HepG2 (cell line): Measurements from ENCODE around the gene ACAP3. TPM values are rescaled to one million over a fixed set of nuclear protein-coding genes. Genes with fewer than 3 reads are reported as not detected.

ENCODE experiments used
- ARID4A ChIP-seq: sonication (generic); formaldehyde crosslinking; IDR thresholded peaks from 2 replicates; pipeline ENCODE4 v1.5.0; 2020; ENCODE audit warnings: mild to moderate bottlenecking, missing genetic modification reagents, borderline replicate concordance
- HNF4A ChIP-seq: sonication (generic); formaldehyde crosslinking; IDR thresholded peaks from 2 replicates; pipeline ENCODE4 v1.4.0; 2020; ENCODE audit warnings: missing genetic modification reagents
- HNF4G ChIP-seq, 2 experiments: sonication (generic) in 1 of 2; formaldehyde crosslinking in 1 of 2; IDR thresholded peaks; 2 replicates each; pipeline versions ENCODE4 v1.4.0 to v1.6.1; 2011 to 2020; ENCODE audit warnings: borderline replicate concordance in 2 of 2, low read depth in 2 of 2, mild to moderate bottlenecking in 2 of 2, low read length in 1 of 2, missing genetic modification reagents in 1 of 2, moderate library complexity in 1 of 2
- KDM2A ChIP-seq: sonication (generic); formaldehyde crosslinking; IDR thresholded peaks from 2 replicates; pipeline ENCODE4 v1.4.0; 2020; ENCODE audit warnings: low read depth, missing genetic modification reagents, borderline replicate concordance
- MEIS2 ChIP-seq: sonication (generic); formaldehyde crosslinking; IDR thresholded peaks from 2 replicates; pipeline ENCODE4 v1.9.0; 2021; ENCODE audit warnings: mild to moderate bottlenecking, missing genetic modification reagents
- NKX3-1 ChIP-seq: sonication (generic); formaldehyde crosslinking; IDR thresholded peaks from 2 replicates; pipeline ENCODE4 v1.5.0; 2020; ENCODE audit warnings: missing genetic modification reagents
- NR1H2 ChIP-seq: sonication (generic); formaldehyde crosslinking; IDR thresholded peaks from 2 replicates; pipeline ENCODE4 v1.8.1; 2022; ENCODE audit warnings: low read depth, missing genetic modification reagents, borderline replicate concordance
- PATZ1 ChIP-seq: sonication (generic); formaldehyde crosslinking; IDR thresholded peaks from 2 replicates; pipeline ENCODE4 v1.4.0; 2020; ENCODE audit warnings: missing genetic modification reagents
- TBX2 ChIP-seq: sonication (generic); formaldehyde crosslinking; IDR thresholded peaks from 2 replicates; pipeline ENCODE4 v1.5.0; 2020; ENCODE audit warnings: missing genetic modification reagents, mild to moderate bottlenecking, borderline replicate concordance
- ZFY ChIP-seq: sonication (generic); formaldehyde crosslinking; IDR thresholded peaks from 2 replicates; pipeline ENCODE4 v1.4.0; 2020; ENCODE audit warnings: missing genetic modification reagents
- ZIK1 ChIP-seq: sonication (generic); formaldehyde crosslinking; IDR thresholded peaks from 2 replicates; pipeline ENCODE4 v1.5.0; 2020; ENCODE audit warnings: mild to moderate bottlenecking, low read depth, missing genetic modification reagents, borderline replicate concordance
- ZNF530 ChIP-seq: sonication (generic); formaldehyde crosslinking; IDR thresholded peaks from 2 replicates; pipeline ENCODE4 v1.5.0; 2020; ENCODE audit warnings: low read depth, mild to moderate bottlenecking, missing genetic modification reagents
- ZNF550 ChIP-seq: sonication (generic); formaldehyde crosslinking; IDR thresholded peaks from 2 replicates; pipeline ENCODE4 v1.4.0; 2020; ENCODE audit warnings: mild to moderate bottlenecking, missing genetic modification reagents, borderline replicate concordance
- ZNF629 ChIP-seq: sonication (generic); formaldehyde crosslinking; conservative IDR thresholded peaks from 2 replicates; pipeline ENCODE4 v1.5.0; 2020; ENCODE audit warnings: missing genetic modification reagents
- ZNF704 ChIP-seq: sonication (generic); formaldehyde crosslinking; IDR thresholded peaks from 2 replicates; pipeline ENCODE4 v1.8.1; 2023; ENCODE audit warnings: mild to moderate bottlenecking, inconsistent platforms, moderate library complexity, missing genetic modification reagents, borderline replicate concordance
- ZNF773 ChIP-seq: sonication (generic); formaldehyde crosslinking; IDR thresholded peaks from 2 replicates; pipeline ENCODE4 v1.4.0; 2020; ENCODE audit warnings: missing genetic modification reagents, borderline replicate concordance
- polyA plus RNA-seq, 8 experiments: library from polyadenylated mRNA; depleted of rRNA in 3 of 8; stranded (reverse) in 7 of 8; unstranded in 1 of 8; fragments of >200 nt; fragmentation: Illumina TruSeq in 4 of 8; extraction: Trizol in 4 of 8; gene quantifications; 2 replicates each; pipeline versions ENCODE4 v1.2.1 to v1.2.3, GENCODE V29; 2011 to 2016; ENCODE audit warnings: low read depth in 4 of 8, missing spikeins in 1 of 8, mixed read lengths in 1 of 8; ENCODE audit not compliant: insufficient read depth in 1 of 8
- total RNA-seq, 5 experiments: library from RNA; depleted of rRNA; stranded (reverse); fragments of >200 nt; fragmentation: Illumina TruSeq; extraction: Trizol; gene quantifications; 2 replicates each; pipeline ENCODE4 v1.2.3, GENCODE V29; 2016; ENCODE audit warnings: low read depth in 1 of 5
- TF ChIP-seq, protein P1 (sequence below): sonication (generic); formaldehyde crosslinking; IDR thresholded peaks from 2 replicates; pipeline ENCODE4 v1.4.0; 2020; ENCODE audit warnings: missing genetic modification reagents

ACAP3 gene
- total and polyA plus RNA-seq, 2 of the 13 experiments (the other 11 are each of a cell fraction or from before 2014, with no cell fraction given): 29.4 to 50.8 TPM

DNA sequence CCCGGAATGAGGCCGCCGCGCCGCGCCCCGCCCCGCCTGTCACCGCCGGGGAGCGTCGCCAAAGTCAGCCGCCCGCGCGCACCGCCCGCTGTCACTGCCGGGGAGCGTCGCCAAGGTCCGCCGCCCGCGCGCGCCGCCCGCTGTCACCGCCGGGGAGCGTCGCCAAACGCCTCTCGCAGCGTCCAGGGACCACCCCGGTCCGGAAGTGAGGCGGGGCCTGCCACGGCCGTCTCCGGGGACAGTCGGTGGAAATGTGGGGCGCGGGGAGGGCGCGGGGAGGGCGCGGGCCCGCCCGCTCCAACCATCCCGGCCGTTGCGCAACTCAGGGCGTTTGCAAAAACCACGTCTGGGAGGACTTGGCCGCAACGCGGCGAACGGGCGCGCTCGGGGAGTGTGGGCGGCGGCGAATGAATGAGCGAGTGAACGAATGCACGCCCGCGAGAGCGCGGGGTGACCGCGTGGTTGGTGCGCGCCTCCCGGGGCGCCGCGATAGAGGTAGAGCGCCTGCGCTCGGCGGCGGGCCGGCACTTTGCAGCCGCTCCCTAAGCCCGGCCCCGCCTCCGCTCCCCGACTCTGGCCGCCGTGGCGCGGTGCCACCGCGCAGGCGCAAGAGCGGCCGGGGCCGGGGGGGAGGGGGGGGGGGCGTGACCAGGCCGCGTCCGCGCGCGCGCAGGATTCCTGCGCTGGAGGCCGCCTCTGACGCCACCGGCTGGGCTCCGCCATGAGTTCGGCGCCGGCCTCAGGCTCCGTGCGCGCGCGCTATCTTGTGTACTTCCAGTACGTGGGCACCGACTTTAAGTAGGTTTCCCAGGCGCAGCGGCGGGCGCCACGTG is at the start of gene ACAP3, which contains the start of gene PUSL1 (continued):
- TF ChIP-seq TBX2 (CRISPR knock-in tag) (peak; percentile 11; the same call in 1 of the 2 replicates), PATZ1 (CRISPR knock-in tag) (peak; percentile 37), NKX3-1 (CRISPR knock-in tag) (0 out of 2 replicates have a peak, but pooled peaks have one; percentile 23), HNF4G (IDR thresholded peaks at IDR 0.05; ENCODE audit: borderline replicate concordance, low read depth, low read length) (peak; percentile 24; the same call in 1 of the 2 replicates), HNF4G (CRISPR knock-in tag; IDR thresholded peaks at IDR 0.05; ENCODE audit: borderline replicate concordance, low read depth) (no peak; the same call in 1 of the 2 replicates), ZNF704 (CRISPR knock-in tag) (no peak), ARID4A (CRISPR knock-in tag) (peak; percentile 85; the same call in 1 of the 2 replicates), ZNF773 (0 out of 2 replicates have a peak, but pooled peaks have one; percentile 36), KDM2A (peak; percentile 57; the same call in 1 of the 2 replicates), ZIK1 (CRISPR knock-in tag) (peak; percentile 57), HNF4A (CRISPR knock-in tag) (peak; percentile 22; the same call in 1 of the 2 replicates), ZFY (CRISPR knock-in tag) (peak; percentile 75), MEIS2 (peak; percentile 90), NR1H2 (0 out of 2 replicates have a peak, but pooled peaks have one; percentile 24), ZNF550 (CRISPR knock-in tag) (no peak), ZNF530 (no peak), ZNF629 (peak; percentile 14; the same call in 1 of the 2 replicates)
- TF ChIP-seq, protein P1, sequence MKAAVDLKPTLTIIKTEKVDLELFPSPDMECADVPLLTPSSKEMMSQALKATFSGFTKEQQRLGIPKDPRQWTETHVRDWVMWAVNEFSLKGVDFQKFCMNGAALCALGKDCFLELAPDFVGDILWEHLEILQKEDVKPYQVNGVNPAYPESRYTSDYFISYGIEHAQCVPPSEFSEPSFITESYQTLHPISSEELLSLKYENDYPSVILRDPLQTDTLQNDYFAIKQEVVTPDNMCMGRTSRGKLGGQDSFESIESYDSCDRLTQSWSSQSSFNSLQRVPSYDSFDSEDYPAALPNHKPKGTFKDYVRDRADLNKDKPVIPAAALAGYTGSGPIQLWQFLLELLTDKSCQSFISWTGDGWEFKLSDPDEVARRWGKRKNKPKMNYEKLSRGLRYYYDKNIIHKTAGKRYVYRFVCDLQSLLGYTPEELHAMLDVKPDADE (CRISPR knock-in tag): 0 out of 2 replicates have a peak, but pooled peaks have one; percentile 63
